A172 (cell line): ENCODE measurements around the gene MYT1. TPM values are rescaled to one million over a fixed set of nuclear protein-coding genes. Genes with fewer than 3 reads are reported as not detected.
A peak's percentile ranks its signal among the peaks of the same experiment; 100 is the strongest.
"Not testable (repeated sequence)": the region's sequence is repeated elsewhere in the genome, so short reads cannot be mapped to it uniquely, and the experiment has no call there.

Experiments
- DNase-seq: peaks from one replicate; pipeline ENCODE4 v3.0.0-alpha.2; 2015; ENCODE audit warnings: low spot score
- total RNA-seq: library from RNA; depleted of rRNA; stranded (reverse); fragments of >200 nt; shearing (Covaris generic); gene quantifications from 2 replicates; pipeline ENCODE4 v1.2.3, GENCODE V29; 2014

Gene MYT1
- total RNA-seq, 1 experiment from 2014 or later: 2.4 TPM

- no peak for DNase-seq
Observed at GRCh38 chr20:64229507-64230061, 65.3 kb downstream of the MYT1 start.

- DNase-seq: no peak
Observed at GRCh38 chr20:64230461-64231145, 66.4 kb downstream of the MYT1 start.

- no peak for DNase-seq
Observed at GRCh38 chr20:64231621-64232550, 67.6 kb downstream of the MYT1 start.

GRCh38 chr20:64232794-64233193 lies 68.5 kb downstream of the MYT1 start:
- peak; percentile 69 for DNase-seq

- no peak for DNase-seq
Observed at GRCh38 chr20:64233725-64234124, 69.5 kb downstream of the MYT1 start.

- no peak for DNase-seq
Observed at GRCh38 chr20:64234291-64234791, 70.1 kb downstream of the MYT1 start.

GRCh38 chr20:64234921-64235565 lies 70.8 kb downstream of the MYT1 start:
- not testable (repeated sequence) for DNase-seq

- no peak for DNase-seq
Observed at GRCh38 chr20:64236137-64237088, 72.2 kb downstream of the MYT1 start.

- DNase-seq: no peak
Observed at GRCh38 chr20:64237316-64237715, 73.1 kb downstream of the MYT1 start.

- DNase-seq: no peak
Observed at GRCh38 chr20:64238115-64238825, 74.0 kb downstream of the MYT1 start.

GRCh38 chr20:64238851-64239387 lies 74.7 kb downstream of the MYT1 start:
- no peak for DNase-seq

GRCh38 chr20:64239449-64240242 lies 75.4 kb downstream of the MYT1 start:
- DNase-seq: no peak

- DNase-seq: no peak
Observed at GRCh38 chr20:64240243-64241015, 76.2 kb downstream of the MYT1 start.

GRCh38 chr20:64241061-64241460 lies 76.8 kb downstream of the MYT1 start:
- no peak for DNase-seq

- no peak for DNase-seq
Observed at GRCh38 chr20:64242003-64242796, 77.9 kb downstream of the MYT1 start.

- DNase-seq: no peak
Observed at GRCh38 chr20:64242797-64243475, 78.7 kb downstream of the MYT1 start.
